ENCODE results near the gene PRSS16.

GRCh38 chr6:27234576-27234975 lies 12.9 kb upstream of the PRSS16 start:
- no peak for TF ChIP-seq TCF7L2 (IDR thresholded peaks at IDR 0.05; ENCODE audit: low read depth, low read length)
- no peak for TF ChIP-seq GABPA (tag; conservative IDR thresholded peaks at IDR 0.05; ENCODE audit: low read depth)
- no peak for TF ChIP-seq JUND (IDR thresholded peaks at IDR 0.05; ENCODE audit: borderline replicate concordance, low read depth, low read length)
- no peak for TF ChIP-seq JUND (tag; IDR thresholded peaks at IDR 0.05; ENCODE audit: borderline replicate concordance, low read depth, low read length)

Data from K562 (cell line).